Endothelial cell (in vitro differentiated cells): ENCODE data around the gene ARX. TPM values are rescaled to one million over a fixed set of nuclear protein-coding genes. Genes with fewer than 3 reads are reported as not detected.

ENCODE experiments used
- DNase-seq: peaks from one replicate; pipeline ENCODE4 v3.0.0; 2021; ENCODE audit warnings: low spot score
- H3K27ac Mint-ChIP-seq: one replicate; pipeline ENCODE4 v1.8.0; 2021; ENCODE audit warnings: mixed read lengths, inconsistent platforms; ENCODE audit not compliant: unreplicated experiment
- H3K27me3 Mint-ChIP-seq: one replicate; pipeline ENCODE4 v1.8.0; 2021; ENCODE audit warnings: mild to moderate bottlenecking, moderate library complexity, mixed read lengths, inconsistent platforms; ENCODE audit not compliant: unreplicated experiment
- H3K36me3 Mint-ChIP-seq: one replicate; pipeline ENCODE4 v1.8.0; 2021; ENCODE audit warnings: mild to moderate bottlenecking, low read depth, mixed read lengths, inconsistent platforms; ENCODE audit not compliant: unreplicated experiment
- H3K4me1 Mint-ChIP-seq: one replicate; pipeline ENCODE4 v1.8.0; 2021; ENCODE audit warnings: mild to moderate bottlenecking, mixed read lengths, inconsistent platforms; ENCODE audit not compliant: unreplicated experiment
- H3K4me3 Mint-ChIP-seq: one replicate; pipeline ENCODE4 v1.8.0; 2021; ENCODE audit warnings: mild to moderate bottlenecking, mixed read lengths, inconsistent platforms; ENCODE audit not compliant: unreplicated experiment
- H3K9me3 Mint-ChIP-seq: one replicate; pipeline ENCODE4 v1.8.0; 2021; ENCODE audit warnings: mixed read lengths, inconsistent platforms; ENCODE audit not compliant: unreplicated experiment
- total RNA-seq: library from RNA; stranded (reverse); fragmentation: NEBNext Ultra II Directional; extraction: Animal tissue kit (Norgen Biotek cat#: 25700); gene quantifications from one replicate; pipeline ENCODE4 v1.2.1, GENCODE V29; 2021; ENCODE audit not compliant: unreplicated experiment
- TF ChIP-seq, protein P1 (sequence below): fragments of 200-600 bp; sonication (generic); IDR thresholded peaks from one replicate; pipeline ENCODE4 v1.5.0; 2021; ENCODE audit warnings: antibody characterized with exemption; ENCODE audit not compliant: unreplicated experiment

The ARX gene
- total RNA-seq, 1 donor from 2014 or later = not detected

DNA sequence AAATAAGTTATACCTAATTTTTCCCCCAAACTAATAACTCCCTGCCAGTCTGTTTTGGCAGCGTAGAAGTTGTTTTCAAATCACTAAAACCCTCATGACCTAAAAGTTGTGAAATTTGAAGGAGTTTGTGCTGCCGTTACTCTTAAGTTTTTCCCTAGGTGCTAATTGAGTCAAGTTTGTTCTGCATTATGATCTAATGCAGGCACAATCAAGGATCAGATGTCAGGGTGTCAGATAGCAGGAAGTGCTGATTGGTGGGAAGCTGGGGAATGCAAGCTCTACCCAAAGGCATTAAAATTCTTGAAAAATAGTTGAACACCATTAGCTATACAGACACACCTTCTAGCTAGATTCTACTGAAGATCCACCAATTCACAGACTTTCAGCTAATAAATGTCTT, 51.9 kb downstream of the ARX start:
- H3K36me3 Mint-ChIP-seq = no peaks in the 10 kb centered on the region
- no peak for DNase-seq
- TF ChIP-seq, protein P1, sequence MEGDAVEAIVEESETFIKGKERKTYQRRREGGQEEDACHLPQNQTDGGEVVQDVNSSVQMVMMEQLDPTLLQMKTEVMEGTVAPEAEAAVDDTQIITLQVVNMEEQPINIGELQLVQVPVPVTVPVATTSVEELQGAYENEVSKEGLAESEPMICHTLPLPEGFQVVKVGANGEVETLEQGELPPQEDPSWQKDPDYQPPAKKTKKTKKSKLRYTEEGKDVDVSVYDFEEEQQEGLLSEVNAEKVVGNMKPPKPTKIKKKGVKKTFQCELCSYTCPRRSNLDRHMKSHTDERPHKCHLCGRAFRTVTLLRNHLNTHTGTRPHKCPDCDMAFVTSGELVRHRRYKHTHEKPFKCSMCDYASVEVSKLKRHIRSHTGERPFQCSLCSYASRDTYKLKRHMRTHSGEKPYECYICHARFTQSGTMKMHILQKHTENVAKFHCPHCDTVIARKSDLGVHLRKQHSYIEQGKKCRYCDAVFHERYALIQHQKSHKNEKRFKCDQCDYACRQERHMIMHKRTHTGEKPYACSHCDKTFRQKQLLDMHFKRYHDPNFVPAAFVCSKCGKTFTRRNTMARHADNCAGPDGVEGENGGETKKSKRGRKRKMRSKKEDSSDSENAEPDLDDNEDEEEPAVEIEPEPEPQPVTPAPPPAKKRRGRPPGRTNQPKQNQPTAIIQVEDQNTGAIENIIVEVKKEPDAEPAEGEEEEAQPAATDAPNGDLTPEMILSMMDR = no peak
- H3K27me3 Mint-ChIP-seq = peaks cover 2% of the 10 kb centered on the region
- no peak overlapping the region for H3K27ac Mint-ChIP-seq
- H3K4me3 Mint-ChIP-seq = no peak overlapping the region
- no peaks in the 10 kb centered on the region for H3K9me3 Mint-ChIP-seq
- peaks cover 4% of the 10 kb centered on the region for H3K4me1 Mint-ChIP-seq

DNA sequence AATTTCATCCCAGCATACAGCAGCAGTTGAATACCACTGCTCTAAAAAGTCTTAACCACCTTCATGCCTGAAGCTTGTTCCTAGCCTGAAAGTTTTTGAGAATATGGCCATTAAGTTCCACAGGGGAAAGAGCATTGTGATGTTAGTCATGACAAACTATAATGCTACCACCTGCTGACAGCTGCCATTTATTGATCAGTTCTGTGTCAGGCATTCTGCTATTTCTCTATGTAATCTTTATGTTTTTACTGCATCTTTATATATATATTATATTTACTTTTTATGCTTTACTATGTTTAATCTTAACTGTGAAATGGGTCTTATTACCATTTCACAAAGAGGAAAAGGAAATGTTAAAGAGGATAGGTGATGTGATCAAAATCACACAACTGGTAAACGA, 54.0 kb downstream of the ARX start:
- TF ChIP-seq, protein P1 = no peak
- Mint-ChIP-seq H3K27me3 (peaks cover 2% of the 10 kb centered on the region), H3K9me3 (no peaks in the 10 kb centered on the region), H3K4me3 (no peak overlapping the region), H3K27ac (no peak overlapping the region), H3K36me3 (no peaks in the 10 kb centered on the region), H3K4me1 (peaks cover 4% of the 10 kb centered on the region)
- DNase-seq = no peak

DNA sequence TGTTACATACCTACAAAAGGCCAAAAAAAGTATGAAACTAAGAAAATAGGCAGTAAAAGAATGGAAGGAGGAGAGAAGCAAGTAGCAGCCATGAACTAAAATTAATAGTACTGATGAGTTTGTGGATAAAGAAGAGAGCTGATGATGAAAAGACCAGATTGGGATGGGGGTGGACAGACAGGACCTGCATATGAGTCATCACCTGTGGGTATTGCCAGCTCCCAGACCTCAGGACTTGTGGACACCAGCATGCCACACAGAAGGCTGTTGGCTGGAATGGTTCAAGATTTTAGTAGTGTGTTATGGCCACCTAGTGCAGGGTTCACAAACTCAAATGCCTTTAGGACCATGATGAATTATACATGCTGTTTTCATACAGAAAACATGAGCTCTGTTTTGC, 58.9 kb downstream of the ARX start:
- H3K27me3 Mint-ChIP-seq = peaks cover 2% of the 10 kb centered on the region
- no peak overlapping the region for H3K27ac Mint-ChIP-seq
- no peaks in the 10 kb centered on the region for H3K4me1 Mint-ChIP-seq

DNA sequence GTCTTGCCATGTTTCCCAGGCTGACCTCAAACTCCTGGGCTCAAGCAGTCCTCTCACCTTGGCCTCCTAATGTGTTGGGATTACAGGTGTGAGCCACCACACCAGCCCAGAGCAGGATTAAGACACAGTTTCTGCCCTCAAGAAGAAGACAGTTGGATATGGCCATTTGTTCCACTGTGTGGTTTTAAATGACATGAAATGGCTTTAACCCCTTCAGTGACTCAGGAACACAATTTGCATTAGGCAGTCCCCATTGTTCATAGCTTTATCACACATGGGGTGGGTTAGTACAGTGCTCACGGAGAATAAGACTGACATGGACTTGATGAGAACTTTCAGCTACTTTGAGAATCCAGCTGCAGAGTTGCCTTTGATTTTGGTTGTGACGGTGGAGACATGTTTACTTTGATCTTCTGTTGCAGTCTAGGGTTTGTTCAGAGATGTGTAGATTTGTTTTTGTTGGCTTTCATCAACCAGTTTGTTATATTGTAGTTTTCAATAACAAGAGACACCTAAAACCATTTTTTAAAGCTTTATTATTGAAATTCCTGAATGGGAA, 60.3 kb downstream of the ARX start:
- H3K27me3 Mint-ChIP-seq = no peaks in the 10 kb centered on the region
- H3K36me3 Mint-ChIP-seq = no peaks in the 10 kb centered on the region
- H3K4me3 Mint-ChIP-seq = no peak overlapping the region
- no peaks in the 10 kb centered on the region for H3K9me3 Mint-ChIP-seq
- H3K4me1 Mint-ChIP-seq = no peaks in the 10 kb centered on the region
- no peak overlapping the region for H3K27ac Mint-ChIP-seq
- no peak for DNase-seq
- TF ChIP-seq, protein P1 = no peak

More for the DNA sequence above, 58.9 kb downstream of the ARX start:
- Mint-ChIP-seq H3K4me3 (no peak overlapping the region), H3K36me3 (no peaks in the 10 kb centered on the region), H3K9me3 (no peaks in the 10 kb centered on the region)
- DNase-seq = no peak
- TF ChIP-seq, protein P1 = no peak

DNA sequence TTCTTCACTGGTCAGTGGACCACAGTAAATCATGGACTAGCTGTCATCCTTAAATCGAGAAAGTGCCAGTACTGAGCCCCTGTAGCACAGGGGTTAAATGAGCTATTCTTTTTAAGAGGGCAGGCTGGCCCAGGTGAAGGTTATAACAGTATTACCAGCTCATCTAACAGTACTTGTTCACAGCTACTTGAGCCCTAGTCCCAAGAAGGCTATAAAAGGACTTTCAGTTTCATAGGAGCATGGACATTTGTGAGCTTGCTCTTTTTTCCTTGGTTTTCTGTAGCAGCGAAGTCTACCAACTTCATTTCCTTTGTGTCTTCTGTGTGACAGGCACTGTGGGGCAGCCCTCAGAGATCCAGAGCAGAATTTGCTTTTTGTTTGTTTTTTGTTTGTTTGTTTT, 61.0 kb downstream of the ARX start:
- Mint-ChIP-seq H3K27me3 (no peaks in the 10 kb centered on the region), H3K36me3 (no peaks in the 10 kb centered on the region), H3K9me3 (no peaks in the 10 kb centered on the region), H3K4me1 (no peaks in the 10 kb centered on the region), H3K27ac (no peak overlapping the region), H3K4me3 (no peak overlapping the region)
- TF ChIP-seq, protein P1 = no peak
- no peak for DNase-seq
